Natural killer cell (primary cell): ENCODE results near the gene TGM4. TPM values are rescaled to one million over a fixed set of nuclear protein-coding genes. Genes with fewer than 3 reads are reported as not detected.

Source experiments
- ATAC-seq, 3 donors: fragments of 150-1000 bp in 2 of 3; fragments of 200-7000 bp in 1 of 3; cut with Tn5 transposase; 1 replicate in 1 of 3; 2 replicates in 2 of 3; pipeline ENCODE4 v1.10.0; 2021; ENCODE audit warnings: mild to moderate bottlenecking in 2 of 3, moderate library complexity in 2 of 3
- DNase-seq, 2 donors: peaks; one replicate each; pipeline versions ENCODE4 v3.0.0 to v3.0.0-alpha.2; 2013 to 2021; ENCODE audit warnings: mixed read lengths in 1 of 2
- H3K27ac ChIP-seq: one replicate; pipeline ENCODE4 v1.5.1; 2013; ENCODE audit warnings: mild to moderate bottlenecking, low read length
- H3K27me3 ChIP-seq: one replicate; pipeline ENCODE4 v1.6.1; 2013; ENCODE audit warnings: low read length; ENCODE audit not compliant: control insufficient read depth, insufficient read depth
- H3K36me3 ChIP-seq: one replicate; pipeline ENCODE4 v1.6.1; 2013; ENCODE audit warnings: low read length; ENCODE audit not compliant: control insufficient read depth, insufficient read depth
- H3K4me1 ChIP-seq: one replicate; pipeline ENCODE4 v1.6.1; 2013; ENCODE audit warnings: low read length; ENCODE audit not compliant: control insufficient read depth, insufficient read depth
- H3K4me3 ChIP-seq: one replicate; pipeline ENCODE4 v1.5.1; 2013; ENCODE audit warnings: low read length
- H3K9me3 ChIP-seq: one replicate; pipeline ENCODE4 v1.6.1; 2013; ENCODE audit warnings: low read length; ENCODE audit not compliant: control insufficient read depth, insufficient read depth
- H3K27ac Mint-ChIP-seq, 2 donors: one replicate each; pipeline ENCODE4 v1.8.0; 2022; ENCODE audit warnings: mild to moderate bottlenecking in 2 of 2, mixed read lengths in 2 of 2, moderate library complexity in 1 of 2
- H3K27me3 Mint-ChIP-seq, 2 donors: one replicate each; pipeline ENCODE4 v1.8.0; 2022; ENCODE audit warnings: low read depth in 2 of 2, mixed read lengths in 2 of 2
- H3K36me3 Mint-ChIP-seq: one replicate; pipeline ENCODE4 v1.8.0; 2022; ENCODE audit warnings: mixed read lengths
- H3K4me1 Mint-ChIP-seq, 2 donors: one replicate each; pipeline ENCODE4 v1.8.0; 2022; ENCODE audit warnings: mixed read lengths in 2 of 2
- H3K4me3 Mint-ChIP-seq: one replicate; pipeline ENCODE4 v1.8.0; 2022; ENCODE audit warnings: mild to moderate bottlenecking, moderate library complexity, mixed read lengths
- H3K9me3 Mint-ChIP-seq, 2 donors: one replicate each; pipeline ENCODE4 v1.8.0; 2022; ENCODE audit warnings: mixed read lengths in 2 of 2
- CTCF ChIP-seq: fragments of 200-600 bp; IDR thresholded peaks from one replicate; pipeline ENCODE4 v1.8.0; 2022; ENCODE audit warnings: antibody characterized with exemption
- WGBS: methylation state at CpG from one replicate; pipeline ENCODE4 v1.1.7; 2013; ENCODE audit warnings: missing lambda C conversion rate; ENCODE audit not compliant: insufficient coverage; 5-methylcytosine and 5-hydroxymethylcytosine counted together
- intact Hi-C: fragments of 100-400 bp; cut with micrococcal nuclease; formaldehyde crosslinking; loops from one replicate; pipeline ENCODE4 v1.14.2; 2022
- total RNA-seq, 4 donors: library from RNA; stranded (reverse); fragments of 120-200 nt in 1 of 4; gene quantifications; one replicate each; pipeline versions ENCODE4 v1.2.3 to v1.2.4, GENCODE V29; 2013 to 2022

Gene TGM4
- total RNA-seq, 3 donors from 2014 or later (not counting 1 experiment from before 2014, with no cell fraction given): not detected

GRCh38 chr3:44865272-44866035, 9.0 kb upstream of the TGM4 start:
- TF ChIP-seq CTCF: no peak
- intact Hi-C loops: no loop called here
- no peak for ATAC-seq
- Histone ChIP-seq H3K27ac (no peak overlapping the region), H3K36me3 (no peaks in the 10 kb centered on the region), H3K4me1 (peaks cover 43% of the 10 kb centered on the region), H3K27me3 (no peaks in the 10 kb centered on the region), H3K9me3 (no peaks in the 10 kb centered on the region), H3K4me3 (no peak overlapping the region)
- H3K36me3 Mint-ChIP-seq: no peaks in the 10 kb centered on the region
- 73% methylated on average over 7 of the region's 7 CpGs for WGBS
- no peaks in the 10 kb centered on the region for H3K9me3 Mint-ChIP-seq
- H3K27me3 Mint-ChIP-seq: no peaks in the 10 kb centered on the region
- H3K4me1 Mint-ChIP-seq: peaks cover 42 to 54% of the 10 kb centered on the region in 2 donors
- H3K4me3 Mint-ChIP-seq: peak overlapping the region; percentile 28
- peak overlapping the region; percentile 45 to 94 for H3K27ac Mint-ChIP-seq
- peak in 1 of 2 donors; percentile 58 for DNase-seq

- peaks cover 32% of the 10 kb centered on the region for H3K4me1 ChIP-seq
- H3K27ac Mint-ChIP-seq: peak overlapping the region in 1 of 2 donors; percentile 94
- peak overlapping the region; percentile 42 for H3K4me3 Mint-ChIP-seq
- peaks cover 33 to 45% of the 10 kb centered on the region in 2 donors for H3K4me1 Mint-ChIP-seq
- H3K27me3 Mint-ChIP-seq: no peaks in the 10 kb centered on the region
- 100% methylated on average over 3 of the region's 7 CpGs for WGBS
- no peaks in the 10 kb centered on the region for H3K36me3 Mint-ChIP-seq
- ATAC-seq: no peak
- H3K9me3 ChIP-seq: no peaks in the 10 kb centered on the region
- intact Hi-C loops: no loop called here
- H3K27ac ChIP-seq: no peak overlapping the region
- no peaks in the 10 kb centered on the region for H3K27me3 ChIP-seq
- no peak overlapping the region for H3K4me3 ChIP-seq
- H3K9me3 Mint-ChIP-seq: no peaks in the 10 kb centered on the region
- no peaks in the 10 kb centered on the region for H3K36me3 ChIP-seq
- no peak for DNase-seq
- TF ChIP-seq CTCF: no peak
These were observed 6.8 kb upstream of the TGM4 start for GRCh38 chr3:44867421-44868111.

GRCh38 chr3:44870375-44871061, 3.9 kb upstream of the TGM4 start:
- H3K9me3 ChIP-seq: no peaks in the 10 kb centered on the region
- H3K9me3 Mint-ChIP-seq: no peaks in the 10 kb centered on the region
- intact Hi-C loops: no loop called here

More at GRCh38 chr3:44870375-44871061, 3.9 kb upstream of the TGM4 start:
- Histone ChIP-seq H3K4me3 (no peak overlapping the region), H3K27ac (no peak overlapping the region), H3K27me3 (no peaks in the 10 kb centered on the region), H3K4me1 (peaks cover 19% of the 10 kb centered on the region), H3K36me3 (no peaks in the 10 kb centered on the region)
- no peaks in the 10 kb centered on the region for H3K36me3 Mint-ChIP-seq
- H3K27ac Mint-ChIP-seq: no peak overlapping the region
- H3K27me3 Mint-ChIP-seq: no peaks in the 10 kb centered on the region
- ATAC-seq (no peak), DNase-seq (no peak)
- 90% methylated on average over 5 of the region's 8 CpGs for WGBS
- TF ChIP-seq CTCF: no peak
- H3K4me1 Mint-ChIP-seq: peaks cover 17 to 19% of the 10 kb centered on the region in 2 donors
- H3K4me3 Mint-ChIP-seq: no peak overlapping the region
